Ectodermal cell (in vitro differentiated cells): ENCODE results near the gene KRTAP5-9.
"Not testable (repeated sequence)": the region's sequence is repeated elsewhere in the genome, so short reads cannot be mapped to it uniquely, and the experiment has no call there.

ENCODE experiments used
- H3K27ac ChIP-seq: 2 replicates; pipeline ENCODE4 v1.7.0; 2013; ENCODE audit warnings: mild to moderate bottlenecking, low read depth, low read length; ENCODE audit not compliant: insufficient read depth, poor library complexity, severe bottlenecking
- H3K27me3 ChIP-seq: 2 replicates; pipeline ENCODE4 v1.7.0; 2013; ENCODE audit warnings: mild to moderate bottlenecking, low read length; ENCODE audit not compliant: insufficient read depth, control insufficient read depth, poor library complexity, severe bottlenecking
- H3K36me3 ChIP-seq: one replicate; pipeline ENCODE4 v1.7.0; 2013; ENCODE audit warnings: low read length; ENCODE audit not compliant: control insufficient read depth, insufficient read depth
- H3K4me1 ChIP-seq: one replicate; pipeline ENCODE4 v1.7.0; 2013; ENCODE audit warnings: low read length; ENCODE audit not compliant: control insufficient read depth, insufficient read depth
- H3K4me3 ChIP-seq: 2 replicates; pipeline ENCODE4 v1.7.0; 2013; ENCODE audit warnings: low read depth, low read length, control low read depth; ENCODE audit not compliant: insufficient read depth
- H3K9me3 ChIP-seq: 2 replicates; pipeline ENCODE4 v1.7.0; 2013; ENCODE audit warnings: mild to moderate bottlenecking, low read length, moderate library complexity; ENCODE audit not compliant: control insufficient read depth
- WGBS, 2 experiments: methylation state at CpG; one replicate each; pipeline ENCODE4 v1.1.7; 2013; ENCODE audit warnings: missing lambda C conversion rate in 2 of 2; 5-methylcytosine and 5-hydroxymethylcytosine counted together

Gene KRTAP5-9

GRCh38 chr11:71507102-71507501, 41.1 kb upstream of the KRTAP5-9 start:
- WGBS, 2 experiments: 93 to 94% methylated on average over 5 of the region's 5 CpGs
- Histone ChIP-seq H3K27me3 (no peaks in the 10 kb centered on the region), H3K27ac (no peak overlapping the region), H3K9me3 (peaks cover 4% of the 10 kb centered on the region), H3K4me3 (no peak overlapping the region), H3K4me1 (peaks cover 23% of the 10 kb centered on the region), H3K36me3 (no peaks in the 10 kb centered on the region)

GRCh38 chr11:71518506-71519471, 29.4 kb upstream of the KRTAP5-9 start:
- no peak overlapping the region for H3K27ac ChIP-seq
- WGBS, 2 experiments: 96% methylated on average over 53 to 55 of the region's 55 CpGs
- H3K36me3 ChIP-seq: no peaks in the 10 kb centered on the region
- no peaks in the 10 kb centered on the region for H3K9me3 ChIP-seq
- no peaks in the 10 kb centered on the region for H3K27me3 ChIP-seq
- H3K4me1 ChIP-seq: no peaks in the 10 kb centered on the region
- no peak overlapping the region for H3K4me3 ChIP-seq

- H3K4me1 ChIP-seq: no peaks in the 10 kb centered on the region
- no peaks in the 10 kb centered on the region for H3K9me3 ChIP-seq
- no peaks in the 10 kb centered on the region for H3K36me3 ChIP-seq
- H3K4me3 ChIP-seq: no peak overlapping the region
- H3K27ac ChIP-seq: no peak overlapping the region
- WGBS, 2 experiments: 93 to 94% methylated on average over 10 of the region's 10 CpGs
- no peaks in the 10 kb centered on the region for H3K27me3 ChIP-seq
Measured at GRCh38 chr11:71519546-71519945, 28.7 kb upstream of the KRTAP5-9 start.

- no peaks in the 10 kb centered on the region for H3K27me3 ChIP-seq
- no peaks in the 10 kb centered on the region for H3K4me1 ChIP-seq
- 62 to 65% methylated on average over 3 of the region's 3 CpGs for WGBS, 2 experiments
- H3K27ac ChIP-seq: no peak overlapping the region
- H3K36me3 ChIP-seq: no peaks in the 10 kb centered on the region
- H3K9me3 ChIP-seq: no peaks in the 10 kb centered on the region
- no peak overlapping the region for H3K4me3 ChIP-seq
Measured at GRCh38 chr11:71525188-71525937, 22.9 kb upstream of the KRTAP5-9 start.

- no peaks in the 10 kb centered on the region for H3K27me3 ChIP-seq
- no peaks in the 10 kb centered on the region for H3K36me3 ChIP-seq
- H3K9me3 ChIP-seq: no peaks in the 10 kb centered on the region
- H3K27ac ChIP-seq: no peak overlapping the region
- H3K4me1 ChIP-seq: no peaks in the 10 kb centered on the region
- no peak overlapping the region for H3K4me3 ChIP-seq
- WGBS, 2 experiments: 83 to 93% methylated on average over 2 of the region's 2 CpGs
Measured at GRCh38 chr11:71525938-71526495, 22.2 kb upstream of the KRTAP5-9 start.

GRCh38 chr11:71526796-71527575, 21.2 kb upstream of the KRTAP5-9 start, which contains the start of gene KRTAP5-7:
TSS of gene KRTAP5-7 (plus strand) at chr11:71527267. CDS start at chr11:71527301, 34 bp downstream.
- H3K9me3 ChIP-seq, H3K27me3 ChIP-seq, H3K4me1 ChIP-seq, H3K4me3 ChIP-seq, H3K36me3 ChIP-seq, H3K27ac ChIP-seq: not testable (repeated sequence)
- WGBS, 2 experiments: 80 to 82% methylated on average over 10 of the region's 10 CpGs

- H3K27me3 ChIP-seq: no peaks in the 10 kb centered on the region
- H3K36me3 ChIP-seq: no peaks in the 10 kb centered on the region
- WGBS, 2 experiments: 90% methylated on average over 6 of the region's 6 CpGs
- no peak overlapping the region for H3K4me3 ChIP-seq
- H3K4me1 ChIP-seq: no peaks in the 10 kb centered on the region
- H3K27ac ChIP-seq: no peak overlapping the region
- H3K9me3 ChIP-seq: no peaks in the 10 kb centered on the region
Measured at GRCh38 chr11:71527576-71528210, 20.5 kb upstream of the KRTAP5-9 start.

GRCh38 chr11:71530602-71531001, 17.6 kb upstream of the KRTAP5-9 start:
- Histone ChIP-seq H3K9me3 (no peaks in the 10 kb centered on the region), H3K4me3 (no peak overlapping the region), H3K27me3 (no peaks in the 10 kb centered on the region), H3K4me1 (no peaks in the 10 kb centered on the region), H3K27ac (no peak overlapping the region), H3K36me3 (no peaks in the 10 kb centered on the region)
- WGBS, 2 experiments: 95 to 97% methylated on average over 11 of the region's 11 CpGs

- no peaks in the 10 kb centered on the region for H3K27me3 ChIP-seq
- no peaks in the 10 kb centered on the region for H3K4me1 ChIP-seq
- no peaks in the 10 kb centered on the region for H3K9me3 ChIP-seq
- no peak overlapping the region for H3K4me3 ChIP-seq
- no peak overlapping the region for H3K27ac ChIP-seq
- WGBS, 2 experiments: 82 to 87% methylated on average over 10 of the region's 10 CpGs
- H3K36me3 ChIP-seq: no peaks in the 10 kb centered on the region
Measured at GRCh38 chr11:71532036-71532610, 16.1 kb upstream of the KRTAP5-9 start.
